RKO (cell line): ENCODE data around the gene OR13J1.
"Not testable (repeated sequence)": the region's sequence is repeated elsewhere in the genome, so short reads cannot be mapped to it uniquely, and the experiment has no call there.

ENCODE experiments used
- DNase-seq: peaks from one replicate; pipeline ENCODE4 v3.0.0-alpha.2; 2016; ENCODE audit warnings: low spot score

OR13J1 gene

DNA sequence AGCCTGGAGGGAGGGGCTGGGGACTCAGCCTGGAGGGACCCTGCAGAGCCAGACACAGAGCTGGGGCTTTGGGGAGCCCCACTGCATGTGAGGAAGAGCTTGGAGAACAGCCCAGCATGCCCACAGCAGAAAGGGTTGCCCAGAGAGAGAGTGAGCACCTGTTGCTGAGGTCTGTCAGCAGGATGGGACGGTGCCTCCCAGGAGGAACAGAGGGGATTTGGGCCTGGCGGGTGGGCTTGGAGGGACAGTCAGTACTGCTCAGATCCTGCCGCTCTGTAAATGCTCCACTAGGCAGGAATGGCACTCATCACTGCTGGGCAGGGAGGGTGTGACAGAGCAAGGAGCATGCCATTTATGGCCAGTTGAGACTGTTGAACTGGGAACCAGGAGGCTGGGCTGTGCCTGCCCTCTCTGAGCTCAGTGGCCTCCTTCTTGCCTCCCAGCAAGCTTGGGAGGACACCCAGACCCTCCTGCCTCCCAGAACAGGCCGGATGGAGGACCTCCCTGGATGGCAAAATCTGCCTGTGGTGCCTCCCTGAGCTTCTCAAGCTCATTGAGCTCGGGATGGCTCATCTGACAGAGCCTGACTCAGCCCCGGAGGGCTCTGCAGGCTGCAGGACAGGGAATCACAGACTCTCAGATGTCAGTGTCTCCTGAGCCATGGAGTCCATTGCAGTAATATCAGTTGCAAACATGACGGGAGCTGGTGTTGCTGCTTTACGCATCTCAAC is 35.0 kb upstream of the OR13J1 start:
- no peak for DNase-seq

DNA sequence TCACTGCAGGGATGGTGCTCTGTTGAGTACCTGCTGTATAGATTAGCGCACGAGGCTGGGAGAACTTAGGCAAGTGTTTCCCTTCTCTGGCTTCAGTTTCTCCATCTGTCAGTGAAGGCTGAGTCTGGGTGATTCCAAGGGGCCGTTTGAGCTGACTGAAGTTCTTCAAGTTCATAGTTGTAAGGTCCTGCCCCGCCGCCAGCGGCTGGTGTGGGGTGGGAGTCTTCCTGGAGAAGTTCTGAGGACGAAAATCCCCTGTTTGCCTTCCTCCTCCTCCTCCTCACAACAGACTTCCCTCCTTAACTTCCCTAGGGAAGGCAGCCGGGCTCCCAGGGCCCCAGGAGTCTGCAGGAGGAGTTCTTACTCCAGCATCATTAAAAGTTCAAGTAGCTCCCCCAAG is 34.1 kb upstream of the OR13J1 start:
- no peak for DNase-seq

DNA sequence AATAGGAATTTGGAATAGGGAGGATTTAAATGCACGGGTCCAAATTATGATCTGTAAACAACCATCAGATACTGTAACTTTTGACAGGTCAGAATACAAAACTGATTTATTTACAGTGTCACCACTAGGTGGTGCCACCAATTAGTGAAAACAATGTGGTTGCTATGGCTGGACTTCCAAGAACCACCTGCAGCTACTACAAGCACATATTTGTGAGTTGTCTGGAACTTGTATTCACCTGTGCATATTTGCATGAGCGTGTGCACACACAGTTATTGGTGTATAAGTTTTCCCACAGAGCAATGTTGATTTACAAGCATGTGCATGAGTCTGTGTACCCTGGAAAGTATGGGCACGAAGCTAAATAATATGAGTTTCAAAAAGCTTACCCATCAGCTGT is 32.8 kb upstream of the OR13J1 start:
- DNase-seq, result peak; percentile 71

DNA sequence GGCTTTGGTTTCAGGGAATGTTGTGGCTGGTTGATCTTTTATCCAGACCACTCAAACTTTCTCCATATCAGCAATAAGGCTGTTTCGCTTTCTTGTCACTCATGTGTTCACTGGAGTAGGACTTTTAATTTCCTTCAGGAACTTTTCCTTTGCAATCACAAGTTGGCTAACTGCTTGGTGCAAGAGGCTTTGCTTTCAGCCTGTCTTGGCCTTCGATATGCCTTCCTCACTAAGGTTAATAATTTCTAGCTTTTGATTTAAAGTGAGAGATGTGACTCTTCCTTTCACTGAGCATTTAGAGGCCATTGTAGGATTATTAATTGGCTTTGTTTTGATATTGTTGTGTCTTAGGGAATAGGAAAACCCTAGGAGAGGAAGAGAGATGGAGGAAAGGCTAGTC is 28.8 kb upstream of the OR13J1 start:
- DNase-seq, result no peak

DNA sequence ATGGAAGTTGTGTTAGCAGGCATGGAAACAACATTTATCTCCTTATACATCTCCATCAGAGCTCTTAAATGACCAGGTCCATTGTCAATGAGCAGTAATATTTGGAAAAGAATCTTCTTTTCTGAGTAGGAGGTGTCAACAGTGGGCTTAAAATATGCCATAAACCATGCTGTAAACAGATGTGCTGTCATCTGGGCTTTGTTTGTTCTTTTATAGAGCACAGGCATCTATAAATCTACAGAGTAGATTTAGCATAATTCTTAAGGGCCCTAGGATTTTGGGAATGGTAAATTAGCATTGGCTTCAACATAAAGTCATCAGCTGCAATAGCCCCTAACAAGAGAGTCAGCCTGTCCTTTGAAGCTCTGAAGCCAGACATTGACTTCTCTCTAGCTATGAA is 28.1 kb upstream of the OR13J1 start:
- DNase-seq, result no peak

DNA sequence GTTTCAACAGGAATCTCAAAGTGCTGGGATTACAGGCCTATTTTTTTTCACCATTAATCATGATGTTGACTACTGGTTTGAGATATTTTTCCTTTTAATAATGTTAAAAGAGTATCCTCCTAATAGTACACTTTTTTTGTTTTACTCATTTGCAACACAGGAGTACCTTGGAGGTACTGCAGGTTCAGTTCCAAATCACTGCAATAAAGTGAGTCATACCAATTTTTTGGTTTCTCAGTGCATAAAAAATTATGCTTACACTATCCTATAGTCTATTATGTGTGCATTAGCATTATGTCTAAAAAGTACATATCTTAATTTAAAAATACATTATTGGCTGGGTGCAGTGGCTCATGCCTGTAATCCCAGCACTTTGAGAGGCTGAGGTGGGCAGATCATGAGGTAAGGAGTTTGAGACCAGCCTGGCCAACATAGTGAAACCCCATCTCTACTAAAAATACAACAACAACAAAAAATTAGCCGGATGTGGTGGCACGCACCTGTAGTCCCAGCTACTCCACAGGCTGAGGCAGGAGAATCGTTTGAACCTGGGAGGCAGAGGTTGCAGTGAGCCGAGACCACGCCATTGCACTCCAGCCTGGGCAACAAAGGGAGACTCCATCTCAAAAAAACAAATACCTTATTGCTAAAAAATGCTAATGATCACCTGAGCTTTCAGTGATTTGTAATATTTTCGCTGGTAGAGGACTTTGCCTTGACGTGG is 27.3 kb upstream of the OR13J1 start:
- DNase-seq, result not testable (repeated sequence)

DNA sequence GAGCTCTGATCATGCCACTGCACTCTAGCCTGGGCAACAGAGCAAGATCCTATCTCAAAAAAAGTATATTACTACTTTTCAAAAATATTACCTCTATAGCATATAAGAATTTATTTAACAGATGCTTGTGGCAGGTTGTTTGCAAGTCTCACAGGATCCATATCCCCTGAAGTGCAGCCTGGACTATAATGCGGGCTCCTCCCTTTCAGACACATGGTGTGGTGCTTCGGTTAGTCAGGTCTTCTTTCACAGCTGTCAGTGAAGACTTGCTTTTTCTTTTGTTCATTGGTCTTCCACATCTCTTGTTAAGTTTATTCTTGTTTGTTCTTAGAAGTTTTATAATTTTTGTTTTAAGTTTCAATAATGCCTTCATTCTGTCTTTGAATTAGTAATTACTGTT is 26.4 kb upstream of the OR13J1 start:
- no peak for DNase-seq

DNA sequence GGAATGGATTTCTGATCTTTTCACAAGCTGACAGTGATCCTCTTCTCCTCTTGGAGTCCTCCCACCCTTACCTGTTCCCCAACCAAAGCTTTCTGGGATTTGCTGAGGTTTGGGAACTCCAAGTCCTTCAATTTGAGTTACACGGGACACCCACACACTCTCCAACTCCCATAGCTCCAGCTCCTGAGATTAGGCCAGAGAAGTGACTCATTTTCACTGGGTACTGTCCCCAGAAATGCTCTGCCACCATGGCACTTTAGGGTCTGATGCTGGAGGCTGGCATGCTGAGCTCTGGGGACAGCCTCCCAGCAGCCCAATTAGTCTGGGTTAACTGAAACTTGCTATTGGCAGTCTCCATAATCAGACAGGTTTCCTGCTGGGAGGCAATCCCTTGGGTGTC is 21.9 kb upstream of the OR13J1 start:
- DNase-seq, result no peak

DNA sequence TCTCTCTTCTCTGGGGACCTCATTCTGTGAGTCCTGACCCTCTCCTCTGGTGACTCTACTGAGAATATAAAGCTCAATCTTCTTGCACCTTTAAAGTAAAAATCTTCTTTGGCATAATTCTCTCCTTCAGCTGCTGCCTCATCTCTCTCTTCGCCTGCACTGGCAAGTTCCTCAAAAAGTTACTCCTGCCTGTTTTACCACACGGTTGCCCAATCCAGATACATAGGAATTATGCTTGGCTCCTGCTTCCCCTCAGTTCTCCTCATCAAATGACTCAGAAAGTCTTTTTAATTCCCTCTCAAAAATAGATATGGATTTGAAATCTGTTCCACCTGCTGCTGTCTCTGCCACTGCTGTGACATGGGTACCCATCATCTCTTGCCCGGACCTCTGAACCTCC is 21.4 kb upstream of the OR13J1 start:
- DNase-seq, result no peak

DNA sequence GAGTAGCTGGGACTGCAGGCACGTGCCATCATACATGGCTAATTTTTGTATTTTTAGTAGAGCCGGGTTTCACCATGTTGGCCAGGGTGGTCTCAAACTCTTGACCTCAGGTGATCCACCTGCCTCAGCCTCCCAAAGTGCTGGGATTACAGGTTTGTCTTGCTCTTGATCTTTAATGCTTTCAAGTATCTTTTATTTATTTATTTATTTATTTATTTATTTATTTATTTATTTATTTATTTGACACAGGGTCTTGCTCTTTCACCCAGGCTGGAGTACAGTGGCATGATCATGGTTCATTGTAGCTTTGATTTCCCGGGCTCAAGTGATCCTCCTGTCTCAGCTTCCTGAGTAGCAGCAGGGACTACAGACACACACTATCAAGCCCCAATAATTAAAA is 14.7 kb upstream of the OR13J1 start:
- not testable (repeated sequence) for DNase-seq

DNA sequence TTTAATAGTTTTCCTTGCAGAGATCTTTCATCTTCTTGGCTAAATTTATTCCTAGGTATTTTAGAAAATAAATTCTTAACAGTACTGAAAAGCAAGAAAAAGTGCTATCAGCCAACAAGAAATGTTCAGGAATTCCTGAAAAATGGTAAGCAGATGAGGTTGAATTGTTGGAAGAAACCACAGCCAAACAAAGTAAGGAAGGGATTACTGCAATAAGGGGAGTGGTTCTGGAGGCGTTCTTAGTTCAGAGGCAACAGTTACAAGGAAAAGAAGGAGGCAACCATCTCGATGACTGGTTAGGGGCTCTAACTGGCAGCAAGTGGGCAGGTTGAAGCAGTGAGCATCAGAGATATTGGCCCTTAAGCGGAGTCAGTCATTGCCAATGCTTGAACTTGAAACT is 12.8 kb upstream of the OR13J1 start:
- DNase-seq, result no peak

DNA sequence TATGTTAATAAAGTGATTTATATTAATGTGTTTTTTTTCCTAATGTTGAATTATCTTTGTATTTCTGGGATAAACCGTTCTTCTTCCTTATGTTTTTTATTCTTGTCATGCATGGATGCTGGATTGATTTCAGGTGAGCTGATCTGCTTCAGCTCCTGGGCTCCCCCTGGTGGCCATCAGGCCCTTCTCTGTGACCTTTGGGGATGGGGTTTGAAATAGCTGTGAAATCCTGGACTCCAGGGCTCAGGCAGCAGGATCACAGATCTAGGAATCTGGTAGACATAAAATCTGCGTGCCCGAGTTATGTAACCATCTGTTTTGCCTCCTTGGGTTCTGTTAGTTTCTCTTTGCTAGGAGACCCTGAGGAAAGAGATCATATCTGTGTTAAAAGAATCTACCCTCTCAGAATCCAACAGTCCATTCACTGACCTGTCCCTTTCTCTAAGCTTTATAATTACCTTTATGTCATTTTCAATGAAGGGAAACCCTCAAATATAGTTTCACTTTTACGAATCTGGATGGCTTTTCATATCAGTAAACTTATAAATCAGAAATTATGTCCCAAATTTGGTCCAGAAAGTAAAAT is 12.2 kb upstream of the OR13J1 start:
- DNase-seq, result peak; percentile 67

DNA sequence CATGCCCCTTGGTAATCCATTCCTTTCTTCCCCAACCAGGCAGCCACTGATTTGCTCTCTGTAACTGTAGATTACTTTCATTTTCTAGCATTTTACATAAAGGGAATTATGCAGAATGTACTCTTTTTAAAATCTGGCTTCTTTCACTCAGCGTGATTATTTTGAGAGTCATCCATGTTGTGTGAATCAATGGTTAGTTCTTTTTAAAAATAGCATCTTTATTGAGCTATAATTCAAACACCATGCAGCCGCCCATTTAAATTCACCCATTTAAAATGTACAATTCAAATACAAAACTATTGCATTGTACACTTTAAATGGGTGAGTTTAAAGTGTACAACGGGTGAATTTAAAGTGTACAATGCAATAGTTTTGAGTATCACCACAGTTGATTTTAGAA is 2.3 kb upstream of the OR13J1 start:
- no peak for DNase-seq

DNA sequence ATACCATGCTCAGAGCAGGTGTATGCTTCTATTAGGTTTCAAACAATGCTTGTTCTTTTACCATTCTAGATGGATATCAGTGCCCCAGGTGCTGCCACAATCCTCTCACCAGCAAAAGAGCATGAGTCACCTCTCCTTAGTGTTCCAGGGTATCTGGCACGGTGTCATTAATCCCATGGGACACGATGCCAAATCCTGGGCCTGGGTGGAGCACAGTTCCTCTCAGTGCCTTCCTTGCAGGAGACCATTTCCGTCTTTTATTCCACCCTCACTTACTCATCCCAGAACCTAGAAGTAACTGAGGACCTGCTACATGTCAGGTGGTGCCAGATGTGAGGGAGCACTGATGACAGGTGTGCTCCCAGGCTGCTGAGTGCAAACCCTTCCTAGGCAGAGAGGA is 1.3 kb upstream of the OR13J1 start:
- DNase-seq, result no peak

DNA sequence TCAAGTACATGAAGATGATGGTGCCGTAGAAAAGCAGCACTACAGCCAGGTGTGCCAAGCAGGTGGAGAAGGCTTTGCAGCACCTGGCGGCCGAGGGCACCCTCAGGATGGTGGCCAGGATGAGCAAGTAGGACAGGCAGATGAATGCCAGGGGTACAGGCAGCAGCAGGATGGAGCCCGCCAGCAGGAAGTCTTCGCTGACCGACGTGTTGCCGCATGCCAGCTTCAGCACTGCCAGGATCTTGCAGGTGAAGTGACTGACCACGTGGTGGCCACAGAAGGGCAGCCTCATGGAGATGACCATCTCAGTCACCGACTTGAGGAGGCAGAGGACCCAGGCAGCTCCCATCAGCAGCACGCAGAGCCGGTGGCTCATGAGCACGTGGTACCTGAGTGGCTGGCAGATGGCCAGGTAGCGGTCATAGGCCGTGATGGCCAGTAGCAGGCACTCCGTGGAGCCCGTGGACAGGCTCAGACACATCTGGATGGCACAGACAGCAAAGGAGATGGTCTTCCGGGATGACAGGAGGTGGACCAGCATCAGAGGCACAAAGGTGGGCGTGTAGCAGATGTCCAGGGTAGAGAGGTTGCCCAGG is 482 bp downstream of the OR13J1 start:
- DNase-seq, result no peak

DNA sequence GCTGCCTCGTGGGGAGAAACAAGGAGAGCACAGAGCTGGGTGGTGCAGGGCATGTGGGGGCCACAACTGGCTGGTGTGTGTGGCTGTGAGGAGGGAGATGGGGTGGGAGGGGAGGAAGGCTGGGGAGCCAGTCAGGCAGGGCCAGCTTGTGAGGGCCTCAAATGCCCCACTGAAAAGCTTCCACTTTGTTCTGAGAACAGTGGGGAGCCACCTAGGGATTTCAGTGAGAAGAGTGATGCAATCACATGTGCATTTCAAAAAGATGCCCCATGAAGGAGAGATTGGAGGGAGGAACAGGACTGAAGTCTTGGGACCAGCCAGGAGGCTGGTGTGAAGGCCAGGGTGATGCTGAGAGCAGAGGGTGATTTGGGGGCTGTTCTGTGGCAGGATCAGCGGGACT is 1.3 kb downstream of the OR13J1 start:
- DNase-seq, result no peak

DNA sequence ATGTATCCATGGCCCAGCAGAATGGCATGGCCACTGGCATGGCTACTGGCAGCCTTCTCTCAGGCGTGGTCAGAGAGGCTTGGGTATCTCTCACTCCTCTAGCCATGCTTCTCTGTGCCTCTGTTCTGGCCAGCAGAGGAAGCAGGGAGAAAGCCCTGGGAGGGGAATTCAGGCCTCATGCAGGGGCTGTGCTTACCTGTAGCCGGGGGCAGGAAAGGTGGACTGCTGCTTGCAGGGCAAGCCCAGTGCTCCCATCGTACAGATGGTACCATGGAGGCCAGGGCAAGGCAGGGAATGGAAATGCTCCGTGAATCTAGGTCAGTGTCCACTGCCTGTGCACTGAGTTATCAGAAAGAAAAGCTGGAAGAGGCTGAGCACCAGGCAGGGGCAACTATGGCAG is 2.7 kb downstream of the OR13J1 start:
- no peak for DNase-seq

DNA sequence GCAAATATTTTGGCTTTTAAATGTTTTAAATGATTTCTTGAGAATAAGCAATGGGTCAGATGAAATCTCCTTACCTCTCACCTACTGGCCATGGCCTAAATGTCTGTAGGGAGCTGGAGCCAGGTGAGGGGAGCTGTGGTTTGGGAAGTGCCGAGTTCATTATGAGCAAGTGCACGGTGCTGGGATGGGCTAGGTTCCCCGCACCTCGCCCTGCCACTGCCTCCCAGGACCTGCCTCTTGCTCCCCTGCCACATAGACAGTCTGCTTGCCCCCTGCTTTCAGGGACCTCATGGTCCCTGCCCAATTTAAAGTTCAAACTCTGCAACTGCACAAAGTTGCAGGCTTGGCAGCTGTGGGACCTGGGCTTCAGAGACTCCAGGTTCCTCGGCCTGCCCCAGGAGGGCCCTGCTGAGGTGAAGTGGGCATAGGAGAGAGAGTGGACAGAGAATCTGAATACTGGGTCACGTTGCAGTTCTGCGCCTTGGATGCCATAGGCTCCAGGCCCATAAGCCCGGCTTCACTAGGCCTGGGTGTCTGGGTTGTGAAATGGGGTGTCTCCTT is 5.4 kb downstream of the OR13J1 start:
- DNase-seq, result no peak

DNA sequence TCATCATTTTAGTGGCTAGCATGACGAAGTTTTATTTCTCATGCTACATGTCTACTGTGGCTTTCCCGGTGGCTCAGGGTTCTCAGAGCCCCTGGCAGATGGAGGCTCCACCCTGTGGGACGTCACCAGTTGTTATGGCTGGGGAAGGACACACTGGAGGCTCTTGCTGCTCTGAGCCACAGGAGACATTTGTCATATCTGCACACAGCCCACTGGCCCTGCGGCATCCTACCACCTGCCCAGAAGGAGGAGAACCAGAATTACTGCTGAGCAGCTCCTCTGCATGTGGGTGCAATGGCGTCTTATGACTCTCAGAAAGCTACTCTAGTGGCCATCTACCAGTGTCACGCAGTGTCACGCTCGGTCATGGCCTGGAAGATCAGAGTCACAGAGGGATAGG is 6.6 kb downstream of the OR13J1 start:
- DNase-seq, result no peak

DNA sequence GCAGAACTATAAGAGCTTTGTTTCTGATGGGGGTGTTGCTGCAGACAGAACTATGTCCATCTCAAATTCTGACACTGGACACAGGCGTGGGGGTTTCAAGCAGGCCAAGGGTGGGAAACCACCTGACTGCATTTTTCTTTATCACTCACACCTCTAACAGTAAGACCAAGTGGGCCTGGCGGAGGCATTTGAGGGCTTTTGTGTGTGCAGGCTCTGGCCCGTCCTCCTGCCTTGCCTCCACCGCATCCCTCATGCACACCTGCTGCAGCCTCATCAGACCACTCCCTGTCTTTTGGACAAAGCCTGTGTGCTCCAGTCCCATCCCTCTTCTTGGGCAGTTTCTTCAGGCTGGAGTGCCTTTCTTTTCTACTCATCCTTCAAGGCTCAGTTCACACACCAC is 7.9 kb downstream of the OR13J1 start:
- no peak for DNase-seq

DNA sequence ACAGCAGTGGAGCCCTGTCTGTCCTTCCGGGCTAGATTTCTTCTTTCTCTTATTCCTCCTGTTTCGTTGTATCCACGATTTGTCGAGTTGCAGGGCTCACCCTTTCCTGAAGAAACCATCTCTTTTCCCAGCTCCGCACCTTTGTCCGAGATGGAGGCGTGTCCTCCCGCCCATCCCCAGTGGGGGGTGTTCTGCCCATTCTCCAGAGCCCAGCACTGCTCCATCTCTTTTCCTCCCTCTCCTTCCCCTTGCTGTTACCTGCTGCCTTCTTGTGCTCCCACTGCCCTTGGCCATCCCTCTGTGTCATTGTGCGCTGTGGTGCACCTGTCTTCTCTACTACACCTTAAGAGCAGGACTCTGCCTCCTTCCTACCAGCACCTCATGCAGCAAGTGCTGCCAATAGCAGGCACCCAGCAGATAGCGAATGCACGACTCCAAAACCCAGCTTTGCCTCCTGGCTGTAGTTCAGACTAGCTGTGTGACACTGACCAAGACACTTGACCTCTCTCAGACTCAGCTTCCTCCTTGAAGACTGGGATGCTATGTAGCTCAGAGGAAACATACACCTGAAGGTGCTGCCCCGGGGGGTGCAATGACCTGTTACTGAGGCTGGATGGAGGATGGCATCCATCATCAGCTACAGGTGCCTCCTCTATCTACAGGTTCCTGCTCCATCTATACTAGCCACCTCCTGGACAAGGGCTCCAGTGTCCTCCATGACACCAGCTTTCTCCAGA is 8.9 kb downstream of the OR13J1 start:
- DNase-seq, result no peak

DNA sequence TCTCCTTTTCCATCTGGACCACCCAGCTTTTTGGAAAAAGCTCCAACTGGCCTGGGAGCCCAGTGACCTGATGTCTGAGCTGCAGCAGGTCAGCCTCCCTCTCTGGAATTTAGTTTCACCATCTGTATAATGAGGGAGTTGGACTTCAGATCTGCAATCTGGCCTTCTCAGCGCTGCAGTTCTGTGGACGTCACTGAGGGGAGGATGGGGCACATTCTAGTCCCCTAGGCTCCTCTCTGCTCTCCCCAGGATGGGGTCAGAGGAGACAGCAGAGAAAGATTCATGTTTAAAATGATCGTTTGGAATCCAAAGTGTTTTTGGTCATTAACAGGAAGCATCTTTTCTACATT is 10.2 kb downstream of the OR13J1 start:
- DNase-seq, result no peak
